LNCaP clone FGC (cell line): ENCODE data around the gene MT1G.

ENCODE experiments used
- DNase-seq: peaks from one replicate; pipeline ENCODE4 v3.0.0-alpha.2; 2011; ENCODE audit warnings: low read depth
- H3K4me3 ChIP-seq: 2 replicates; pipeline ENCODE4 v1.5.1; 2011; ENCODE audit warnings: mild to moderate bottlenecking, low read depth, low read length, control low read depth
- TF ChIP-seq, protein P1 (sequence below): IDR thresholded peaks from 2 replicates; pipeline ENCODE4 v1.5.1; 2012; ENCODE audit warnings: mild to moderate bottlenecking; ENCODE audit not compliant: control insufficient read depth, insufficient read depth; ENCODE audit errors: extremely low read depth

The MT1G gene

DNA sequence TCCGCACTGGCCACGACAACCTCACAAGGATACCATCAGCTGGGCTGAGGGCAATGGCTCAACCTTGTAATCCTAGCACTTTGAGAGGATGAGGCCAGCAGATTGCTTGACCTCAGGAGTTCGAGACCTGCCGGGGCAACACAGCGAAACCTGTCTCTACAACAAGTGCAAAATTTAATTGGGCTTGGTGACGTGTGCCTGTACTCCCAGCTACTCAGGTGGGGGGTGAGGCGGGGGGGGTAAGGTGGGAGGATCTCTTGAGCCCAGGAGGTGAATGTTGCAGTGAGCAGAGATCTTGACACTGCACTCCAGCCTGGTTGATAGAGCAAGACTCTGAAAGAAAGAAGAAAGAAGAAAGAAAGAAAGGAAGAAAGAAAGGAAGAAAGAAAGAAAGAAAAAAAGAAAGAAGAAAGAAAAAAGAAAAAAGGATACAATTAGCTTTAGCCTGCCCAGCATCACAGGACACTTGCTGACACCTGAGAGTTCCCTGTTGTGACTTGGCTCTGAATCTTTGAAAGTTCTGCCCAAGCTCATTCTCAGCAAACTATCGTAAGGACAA, 47.4 kb downstream of the MT1G start:
- H3K4me3 ChIP-seq = no peak overlapping the region
- DNase-seq = no peak
- TF ChIP-seq, protein P1, sequence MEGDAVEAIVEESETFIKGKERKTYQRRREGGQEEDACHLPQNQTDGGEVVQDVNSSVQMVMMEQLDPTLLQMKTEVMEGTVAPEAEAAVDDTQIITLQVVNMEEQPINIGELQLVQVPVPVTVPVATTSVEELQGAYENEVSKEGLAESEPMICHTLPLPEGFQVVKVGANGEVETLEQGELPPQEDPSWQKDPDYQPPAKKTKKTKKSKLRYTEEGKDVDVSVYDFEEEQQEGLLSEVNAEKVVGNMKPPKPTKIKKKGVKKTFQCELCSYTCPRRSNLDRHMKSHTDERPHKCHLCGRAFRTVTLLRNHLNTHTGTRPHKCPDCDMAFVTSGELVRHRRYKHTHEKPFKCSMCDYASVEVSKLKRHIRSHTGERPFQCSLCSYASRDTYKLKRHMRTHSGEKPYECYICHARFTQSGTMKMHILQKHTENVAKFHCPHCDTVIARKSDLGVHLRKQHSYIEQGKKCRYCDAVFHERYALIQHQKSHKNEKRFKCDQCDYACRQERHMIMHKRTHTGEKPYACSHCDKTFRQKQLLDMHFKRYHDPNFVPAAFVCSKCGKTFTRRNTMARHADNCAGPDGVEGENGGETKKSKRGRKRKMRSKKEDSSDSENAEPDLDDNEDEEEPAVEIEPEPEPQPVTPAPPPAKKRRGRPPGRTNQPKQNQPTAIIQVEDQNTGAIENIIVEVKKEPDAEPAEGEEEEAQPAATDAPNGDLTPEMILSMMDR = no peak

- no peak for DNase-seq
- TF ChIP-seq, protein P1 = no peak
Observed at GRCh38 chr16:56618138-56618537, 49.7 kb downstream of the MT1G start.

GRCh38 chr16:56617212-56618085, 50.4 kb downstream of the MT1G start:
- H3K4me3 ChIP-seq = no peak overlapping the region
- TF ChIP-seq, protein P1 = no peak
- no peak for DNase-seq

More at GRCh38 chr16:56618138-56618537, 49.7 kb downstream of the MT1G start:
- no peak overlapping the region for H3K4me3 ChIP-seq
